Motor neuron (in vitro differentiated cells): ENCODE results near the gene PRSS3. TPM values are rescaled to one million over a fixed set of nuclear protein-coding genes. Genes with fewer than 3 reads are reported as not detected.
"Not testable (repeated sequence)": the region's sequence is repeated elsewhere in the genome, so short reads cannot be mapped to it uniquely, and the experiment has no call there.

ENCODE experiments used
- ATAC-seq, 8 experiments: fragments of 200-7000 bp; cut with Tn5 transposase; replicated peaks in 6 of 8; 2 replicates each; pipeline ENCODE4 v1.8.0; 2021; ENCODE audit warnings: mild to moderate bottlenecking in 8 of 8, moderate library complexity in 8 of 8
- H3K27ac ChIP-seq, 2 donors: fragments of 250-450 bp; sonication (Bioruptor Pico); 2 replicates each; pipeline ENCODE4 v1.9.0; 2021; ENCODE audit warnings: antibody characterized with exemption in 2 of 2, mild to moderate bottlenecking in 2 of 2, moderate library complexity in 1 of 2
- H3K4me1 ChIP-seq, 2 donors: fragments of 250-450 bp; sonication (Bioruptor Pico); replicated peaks in 1 of 2; 2 replicates each; pipeline ENCODE4 v1.6.1; 2021; ENCODE audit warnings: antibody characterized with exemption in 2 of 2, mild to moderate bottlenecking in 2 of 2, moderate library complexity in 1 of 2
- H3K4me3 ChIP-seq, 5 donors: fragments of 250-450 bp; sonication (Bioruptor Pico); 2 replicates each; pipeline ENCODE4 v1.9.0; 2021; ENCODE audit warnings: antibody characterized with exemption in 5 of 5, mild to moderate bottlenecking in 5 of 5, moderate library complexity in 4 of 5
- whole genome bisulfite sequencing, 10 experiments: fragments of 450-650 bp; shearing (Covaris generic); methylation state at CpG; one replicate each; pipeline ENCODE4 v1.0.0; 2022; 5-methylcytosine and 5-hydroxymethylcytosine counted together
- in situ Hi-C, 9 experiments: fragments of 400-800 bp; cut with MboI; loops; one replicate each; pipeline ENCODE4 v1.15.0; 2021; ENCODE audit warnings: low sequenced_read_pairs in 9 of 9, low pct_unique_long_range_greater_than_20kb in 2 of 9; ENCODE audit not compliant: unreplicated experiment in 9 of 9
- total RNA-seq, 8 experiments: library from RNA; unstranded; fragments of 300-600 nt; gene quantifications; 2 replicates each; pipeline versions ENCODE4 v1.2.3 to v1.2.4, GENCODE V29; 2022

Gene PRSS3
- 10 to 100 TPM in 1 of 8 experiments, 1 to 10 TPM in 1, under 1 TPM in 2, not detected in 4; 0.16 to 10.4 (median 0.70) TPM for total RNA-seq

- WGBS, 10 experiments = 63 to 100% (median 70%) methylated on average over 1 to 2 of the region's 4 CpGs; no CpG with 5 or more reads in 7 of the 10 experiments
- no peak within 1 kb of the TSS for H3K27ac ChIP-seq
- ATAC-seq = peak in 1 of 8 experiments; percentile 60
- in situ Hi-C loops = no loop called here
- no peaks in the 10 kb centered on the region for H3K4me1 ChIP-seq
- H3K4me3 ChIP-seq = no peak within 1 kb of the TSS
Measured at GRCh38 chr9:33795281-33795680, at the start of gene PRSS3. PRSS3 (plus strand) TSS chr9:33795561; CDS start chr9:33795574, 13 bp downstream.

- ATAC-seq = no peak
- in situ Hi-C loops = loop anchor here in 2 of 9 experiments (25.0 kb wide), 2 partner anchors 111 to 136 kb away; no protein-coding TSS in a partner anchor
- WGBS, 10 experiments = 67 to 91% (median 87%) methylated on average over 2 to 11 of the region's 22 CpGs; no CpG with 5 or more reads in 1 of the 10 experiments
- H3K4me3 ChIP-seq = no peak overlapping the region
- no peak overlapping the region for H3K27ac ChIP-seq
- no peaks in the 10 kb centered on the region for H3K4me1 ChIP-seq
Measured at GRCh38 chr9:33748633-33749304, 46.6 kb upstream of the PRSS3 start.

- WGBS, 10 experiments = 37 to 85% (median 75%) methylated on average over 1 to 6 of the region's 6 CpGs; no CpG with 5 or more reads in 4 of the 10 experiments
- in situ Hi-C loops = loop anchor here in 2 of 9 experiments (25.0 kb wide), 2 partner anchors 112 to 137 kb away; no protein-coding TSS in a partner anchor
- H3K4me3 ChIP-seq, H3K27ac ChIP-seq, H3K4me1 ChIP-seq, ATAC-seq: not testable (repeated sequence)
Measured at GRCh38 chr9:33749305-33749654, 46.1 kb upstream of the PRSS3 start.

GRCh38 chr9:33750307-33750838 is 45.0 kb upstream of the PRSS3 start:
- in situ Hi-C loops = no loop called here
- 30% methylated on average over 2 of the region's 35 CpGs; no CpG with 5 or more reads in 9 of the 10 experiments for WGBS, 10 experiments
- ATAC-seq = peak; percentile 59 to 91 (median 76)
- no peaks in the 10 kb centered on the region for H3K4me1 ChIP-seq
- H3K27ac ChIP-seq = no peak overlapping the region
- H3K4me3 ChIP-seq = peak overlapping the region in 4 of 5 donors; percentile 10 to 24 (median 14)

- ATAC-seq = peak; percentile 16 to 93 (median 63)
- WGBS, 10 experiments = 0% methylated on average over 1 to 10 of the region's 31 CpGs; no CpG with 5 or more reads in 7 of the 10 experiments
- Histone ChIP-seq H3K27ac (no peak overlapping the region), H3K4me1 (no peaks in the 10 kb centered on the region), H3K4me3 (peak overlapping the region in 4 of 5 donors; percentile 10 to 24 (median 14))
- in situ Hi-C loops = no loop called here
Measured at GRCh38 chr9:33750839-33751339, 44.5 kb upstream of the PRSS3 start.

GRCh38 chr9:33751536-33752129 is 43.7 kb upstream of the PRSS3 start:
- Histone ChIP-seq H3K4me1 (no peaks in the 10 kb centered on the region), H3K4me3 (no peak overlapping the region), H3K27ac (no peak overlapping the region)
- ATAC-seq = peak in 1 of 8 experiments; percentile 7
- in situ Hi-C loops = no loop called here
- 12 to 100% (median 62%) methylated on average over 1 to 12 of the region's 12 CpGs; no CpG with 5 or more reads in 3 of the 10 experiments for WGBS, 10 experiments

- Histone ChIP-seq H3K27ac (no peak overlapping the region), H3K4me3 (no peak overlapping the region), H3K4me1 (no peaks in the 10 kb centered on the region)
- ATAC-seq = peak in 1 of 8 experiments; percentile 6
- in situ Hi-C loops = no loop called here
- 0 to 100% (median 29%) methylated on average over 1 to 4 of the region's 4 CpGs; no CpG with 5 or more reads in 4 of the 10 experiments for WGBS, 10 experiments
Measured at GRCh38 chr9:33752130-33752637, 43.2 kb upstream of the PRSS3 start.

GRCh38 chr9:33752789-33753188 is 42.6 kb upstream of the PRSS3 start:
- in situ Hi-C loops = not testable (repeated sequence)

GRCh38 chr9:33759648-33760047 is 35.7 kb upstream of the PRSS3 start:
- ATAC-seq = peak in 2 of 8 experiments; percentile 98 to 99
- H3K4me1 ChIP-seq, in situ Hi-C loops, H3K4me3 ChIP-seq, H3K27ac ChIP-seq: not testable (repeated sequence)
- WGBS, 10 experiments = 0 to 100% (median 78%) methylated on average over 1 to 2 of the region's 2 CpGs; no CpG with 5 or more reads in 5 of the 10 experiments

More at GRCh38 chr9:33752789-33753188, 42.6 kb upstream of the PRSS3 start:
- H3K4me1 ChIP-seq, H3K4me3 ChIP-seq, H3K27ac ChIP-seq, ATAC-seq: not testable (repeated sequence)
- 50 to 100% (median 69%) methylated on average over 1 to 4 of the region's 5 CpGs; no CpG with 5 or more reads in 1 of the 10 experiments for WGBS, 10 experiments

- 63 to 95% (median 68%) methylated on average over 3 to 5 of the region's 6 CpGs; no CpG with 5 or more reads in 3 of the 10 experiments for WGBS, 10 experiments
- no peak overlapping the region for H3K4me3 ChIP-seq
- H3K4me1 ChIP-seq = no peaks in the 10 kb centered on the region
- ATAC-seq = no peak
- no peak overlapping the region for H3K27ac ChIP-seq
- in situ Hi-C loops = no loop called here
Measured at GRCh38 chr9:33762343-33762742, 33.0 kb upstream of the PRSS3 start.

- in situ Hi-C loops, H3K4me1 ChIP-seq, H3K4me3 ChIP-seq, H3K27ac ChIP-seq, ATAC-seq: not testable (repeated sequence)
- 0 to 83% (median 21%) methylated on average over 1 of the region's 1 CpG; no CpG with 5 or more reads in 6 of the 10 experiments for WGBS, 10 experiments
Measured at GRCh38 chr9:33763709-33764108, 31.7 kb upstream of the PRSS3 start.

GRCh38 chr9:33765411-33765810 is 29.9 kb upstream of the PRSS3 start:
- in situ Hi-C loops = no loop called here
- H3K4me1 ChIP-seq = no peaks in the 10 kb centered on the region
- no peak overlapping the region for H3K27ac ChIP-seq
- 13 to 100% (median 74%) methylated on average over 1 to 3 of the region's 3 CpGs; no CpG with 5 or more reads in 1 of the 10 experiments for WGBS, 10 experiments
- peak in 2 of 8 experiments; percentile 71 to 72 for ATAC-seq
- H3K4me3 ChIP-seq = no peak overlapping the region
